A673 (cell line): ENCODE measurements around the gene TTLL8.

Experiments used
- EZH2 ChIP-seq: fragments of 200-600 bp; sonication (generic); IDR thresholded peaks from 2 replicates; pipeline ENCODE4 v1.6.1; 2017; ENCODE audit warnings: borderline replicate concordance, low read depth, mild to moderate bottlenecking, mixed read lengths, antibody characterized with exemption, low read length; ENCODE audit not compliant: poor library complexity, severe bottlenecking
- TF ChIP-seq, protein P1 (sequence below): fragments of 300-800, 200-600 bp; sonication (generic); conservative IDR thresholded peaks from 2 replicates; pipeline ENCODE4 v1.5.1; 2017; ENCODE audit warnings: low read depth, mild to moderate bottlenecking, antibody characterized with exemption, low read length, moderate library complexity, mixed read lengths

DNA sequence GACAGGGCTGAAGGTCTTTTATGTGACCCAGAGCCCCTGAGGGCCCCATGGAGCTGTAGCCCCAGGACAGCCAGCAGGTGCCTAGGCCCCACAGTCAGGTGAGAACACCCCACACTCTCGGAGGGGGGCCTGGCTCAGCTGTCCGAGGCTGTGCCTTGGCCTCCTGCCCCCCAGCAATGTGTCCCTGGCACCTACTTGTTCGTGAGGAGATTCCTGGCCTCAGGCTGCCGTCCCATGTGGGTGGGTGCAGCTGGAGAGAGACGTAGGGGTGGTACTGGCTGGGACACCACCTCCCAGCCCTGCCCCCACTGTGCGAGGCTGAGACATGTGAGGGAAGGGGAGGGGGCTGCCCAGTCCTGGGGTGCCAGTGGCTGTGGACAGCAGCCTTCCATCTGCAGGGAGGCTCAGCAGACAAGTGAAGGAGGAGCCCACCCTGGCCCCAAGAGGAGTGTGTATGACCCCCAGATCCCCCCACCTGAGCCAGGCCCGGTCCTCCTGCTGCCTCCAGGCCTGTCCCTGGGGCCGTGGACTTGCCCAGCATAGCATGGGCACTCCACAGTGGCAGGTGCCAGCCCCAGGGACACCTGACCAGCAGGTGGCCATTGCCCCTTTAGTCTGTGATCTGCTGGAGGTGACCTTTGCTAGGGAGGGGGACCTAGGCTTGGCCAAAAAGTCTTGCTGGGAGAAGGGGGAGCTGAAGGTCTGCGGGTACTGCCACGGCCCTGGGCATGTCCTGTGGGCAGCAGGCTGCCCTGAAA, 62.6 kb downstream of the TTLL8 start:
- TF ChIP-seq, protein P1, sequence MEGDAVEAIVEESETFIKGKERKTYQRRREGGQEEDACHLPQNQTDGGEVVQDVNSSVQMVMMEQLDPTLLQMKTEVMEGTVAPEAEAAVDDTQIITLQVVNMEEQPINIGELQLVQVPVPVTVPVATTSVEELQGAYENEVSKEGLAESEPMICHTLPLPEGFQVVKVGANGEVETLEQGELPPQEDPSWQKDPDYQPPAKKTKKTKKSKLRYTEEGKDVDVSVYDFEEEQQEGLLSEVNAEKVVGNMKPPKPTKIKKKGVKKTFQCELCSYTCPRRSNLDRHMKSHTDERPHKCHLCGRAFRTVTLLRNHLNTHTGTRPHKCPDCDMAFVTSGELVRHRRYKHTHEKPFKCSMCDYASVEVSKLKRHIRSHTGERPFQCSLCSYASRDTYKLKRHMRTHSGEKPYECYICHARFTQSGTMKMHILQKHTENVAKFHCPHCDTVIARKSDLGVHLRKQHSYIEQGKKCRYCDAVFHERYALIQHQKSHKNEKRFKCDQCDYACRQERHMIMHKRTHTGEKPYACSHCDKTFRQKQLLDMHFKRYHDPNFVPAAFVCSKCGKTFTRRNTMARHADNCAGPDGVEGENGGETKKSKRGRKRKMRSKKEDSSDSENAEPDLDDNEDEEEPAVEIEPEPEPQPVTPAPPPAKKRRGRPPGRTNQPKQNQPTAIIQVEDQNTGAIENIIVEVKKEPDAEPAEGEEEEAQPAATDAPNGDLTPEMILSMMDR = no peak
- TF ChIP-seq EZH2 = no peak
